Activated CD4-positive, alpha-beta T cell treated with anti-CD3 and anti-CD28 coated beads, Interleukin-2, Interleukin-4, amounts not matched to agents 100 ng/mL and 50 ng/mL, durations not matched to agents 16 hours and 8 hours (primary cell): ENCODE data around the gene DENND2A.
"Not testable (repeated sequence)": the region's sequence is repeated elsewhere in the genome, so short reads cannot be mapped to it uniquely, and the experiment has no call there.

Experiments used
- DNase-seq: peaks from one replicate; pipeline ENCODE4 v3.0.0-alpha.2; 2020; ENCODE audit warnings: low spot score

DENND2A gene

DNA sequence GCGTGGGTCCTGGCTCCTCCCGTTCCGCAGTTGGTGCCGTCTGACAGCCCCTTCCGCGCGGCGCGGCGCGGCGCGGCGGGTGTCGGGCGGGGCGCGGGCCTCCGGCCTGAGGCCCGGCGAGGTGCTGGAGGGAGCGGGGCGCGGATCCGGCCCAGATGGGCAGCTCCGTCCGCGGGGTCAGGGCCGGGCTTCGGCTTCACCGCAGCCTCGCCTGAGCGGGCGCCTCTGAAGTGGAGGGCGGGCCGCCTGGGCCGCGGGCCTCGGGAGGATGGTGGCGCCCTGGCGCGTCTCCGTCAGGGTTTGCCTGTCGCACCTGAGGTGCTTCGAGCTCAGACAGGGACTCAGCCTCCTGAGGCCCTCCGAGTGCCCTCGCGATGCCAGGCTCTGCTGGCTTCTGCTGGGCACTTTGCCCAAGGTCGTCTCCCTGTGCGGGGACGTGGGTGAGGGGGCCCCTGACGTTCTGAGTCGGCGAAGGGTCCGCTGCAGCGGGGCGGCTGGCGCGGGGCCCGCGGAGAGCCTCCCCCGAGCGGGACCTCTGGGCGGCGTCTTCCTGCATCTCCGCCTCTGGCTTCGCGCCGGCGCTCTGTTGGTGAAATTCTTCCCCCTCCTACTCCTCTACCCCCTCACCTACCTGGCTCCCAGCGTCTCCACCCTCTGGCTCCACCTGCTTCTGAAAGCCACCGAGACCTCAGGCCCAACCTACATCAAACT is 32.6 kb upstream of the DENND2A start:
- DNase-seq = peak; percentile 36

GRCh38 chr7:140672382-140673062 is 31.9 kb upstream of the DENND2A start, which contains the start of gene ADCK2:
Gene ADCK2 (plus strand): TSS chr7:140672945. CDS start chr7:140673331, 386 bp downstream.
- DNase-seq = peak; percentile 60

DNA sequence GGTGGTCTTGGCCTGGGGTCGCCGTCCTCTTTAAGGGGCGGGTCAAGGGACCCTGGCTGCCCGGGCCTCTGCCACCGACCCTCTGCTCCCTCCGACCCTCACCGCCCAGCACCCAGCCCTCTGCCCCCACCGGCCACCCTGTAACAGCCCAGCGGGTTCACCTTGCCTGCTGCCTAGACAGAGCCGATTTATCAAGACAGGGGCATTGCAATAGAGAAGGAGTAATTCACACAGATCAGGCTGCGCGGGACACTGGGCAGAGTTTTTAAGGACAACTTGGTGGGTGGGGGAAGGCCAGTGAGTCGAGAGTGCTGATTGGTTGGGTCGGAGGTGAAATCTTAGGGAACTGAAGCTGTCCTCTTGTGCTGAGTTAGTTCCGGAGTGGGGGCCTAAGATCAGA is 31.4 kb upstream of the DENND2A start:
- no peak for DNase-seq

GRCh38 chr7:140670343-140670935 is 29.8 kb upstream of the DENND2A start:
- no peak for DNase-seq

- DNase-seq = not testable (repeated sequence)
Observed at GRCh38 chr7:140669862-140670261, 29.2 kb upstream of the DENND2A start.

GRCh38 chr7:140669352-140669751 is 28.7 kb upstream of the DENND2A start:
- no peak for DNase-seq

GRCh38 chr7:140668641-140669040 is 28.0 kb upstream of the DENND2A start:
- DNase-seq = no peak

- DNase-seq = no peak
Observed at GRCh38 chr7:140667476-140667875, 26.9 kb upstream of the DENND2A start.

- not testable (repeated sequence) for DNase-seq
Observed at GRCh38 chr7:140662938-140663337, 22.3 kb upstream of the DENND2A start.

GRCh38 chr7:140661124-140661523 is 20.5 kb upstream of the DENND2A start:
- DNase-seq = no peak

- DNase-seq = no peak
Observed at GRCh38 chr7:140659856-140660255, 19.2 kb upstream of the DENND2A start.

- no peak for DNase-seq
Observed at GRCh38 chr7:140657891-140658290, 17.3 kb upstream of the DENND2A start.

GRCh38 chr7:140656548-140657515 is 16.2 kb upstream of the DENND2A start:
- DNase-seq = peak; percentile 56

DNA sequence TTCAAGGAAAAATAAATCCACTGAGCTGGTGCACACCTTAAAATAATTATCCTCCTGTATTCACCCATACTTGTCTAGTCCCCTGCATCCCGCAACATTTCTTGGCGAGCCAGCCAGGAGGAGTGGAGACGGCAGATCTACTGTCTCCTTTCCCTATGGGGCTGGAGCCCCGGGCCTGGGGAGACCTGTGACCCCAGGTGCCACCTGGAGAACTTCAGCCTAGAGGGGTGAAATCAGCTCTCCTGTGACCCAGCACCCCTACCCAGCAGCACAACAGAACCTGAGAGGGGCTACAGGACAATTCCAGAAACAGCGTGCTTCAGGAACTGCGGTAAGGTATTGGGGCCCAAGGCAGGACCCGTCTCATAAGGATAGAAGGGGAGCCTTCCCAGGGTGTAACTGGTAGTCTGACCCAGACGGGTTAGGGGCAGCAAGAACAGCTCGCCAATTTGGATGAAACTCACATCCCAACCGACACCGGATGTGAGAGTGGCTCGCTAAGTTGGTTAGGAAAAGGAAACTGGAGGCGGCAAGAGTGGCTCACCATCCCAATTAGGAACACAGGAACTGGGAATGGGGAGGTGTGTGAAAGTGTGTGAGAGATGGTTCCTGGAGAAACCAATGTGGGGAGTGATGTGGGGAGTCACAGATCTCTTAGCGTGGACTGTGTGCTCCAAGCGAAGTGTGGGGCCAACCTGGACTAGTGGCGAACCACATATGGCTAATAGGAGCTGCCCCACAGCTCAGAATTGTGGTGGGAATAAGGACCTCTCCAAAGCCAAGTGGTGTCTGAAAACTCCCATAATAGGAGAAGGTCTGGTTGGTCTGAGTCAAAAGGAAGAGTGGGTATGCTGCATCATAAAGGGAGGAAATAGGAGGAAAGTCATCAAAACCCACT is 15.1 kb upstream of the DENND2A start:
- DNase-seq = no peak

- no peak for DNase-seq
Observed at GRCh38 chr7:140654661-140655060, 14.0 kb upstream of the DENND2A start.

- DNase-seq = no peak
Observed at GRCh38 chr7:140654109-140654387, 13.4 kb upstream of the DENND2A start.

- peak; percentile 51 for DNase-seq
Observed at GRCh38 chr7:140653319-140654108, 12.9 kb upstream of the DENND2A start.

- DNase-seq = no peak
Observed at GRCh38 chr7:140650367-140650766, 9.8 kb upstream of the DENND2A start.

GRCh38 chr7:140649556-140650205 is 9.1 kb upstream of the DENND2A start:
- no peak for DNase-seq
